ENCODE results near the gene TENM4. TPM values are rescaled to one million over a fixed set of nuclear protein-coding genes. Genes with fewer than 3 reads are reported as not detected.

The TENM4 gene
- polyA plus RNA-seq, 1 donor from 2014 or later: 16.8 TPM

DNA sequence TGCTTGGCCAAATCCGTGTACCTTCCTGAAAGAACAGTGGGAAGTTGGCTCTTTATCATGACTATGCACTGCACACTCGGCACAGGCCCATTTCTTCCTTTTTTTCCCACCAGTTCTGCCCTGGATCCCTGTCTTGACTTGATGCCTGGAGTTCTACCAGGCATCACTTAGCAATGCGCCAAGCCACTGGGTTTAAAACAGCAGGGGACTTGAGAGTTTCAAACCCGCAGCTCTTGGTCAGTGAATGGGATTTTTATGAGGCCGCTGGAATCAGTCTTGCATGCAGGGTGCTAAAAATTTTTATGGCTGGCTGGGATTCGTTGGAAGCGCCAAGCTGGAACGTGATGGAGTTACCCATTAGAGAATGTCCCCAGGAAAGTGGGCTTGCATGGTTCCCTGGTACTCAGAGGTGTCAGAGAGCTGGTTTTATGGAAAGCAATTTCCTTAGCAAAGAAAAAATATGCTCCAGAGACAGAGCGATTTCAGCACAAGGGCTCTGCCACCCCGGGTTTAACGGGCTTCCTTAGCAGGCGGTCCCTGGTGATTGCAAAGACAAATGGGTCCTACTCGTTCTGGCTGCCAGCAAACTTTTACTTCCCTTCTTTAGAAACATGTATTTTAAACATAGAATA is 432.9 kb downstream of the TENM4 start:
- H3K27me3 ChIP-seq (ENCODE audit: insufficient read depth, low read depth, low read length): no peaks in the 10 kb centered on the region
- no peaks in the 10 kb centered on the region for H4K20me1 ChIP-seq (ENCODE audit: insufficient read depth)
- no peaks in the 10 kb centered on the region for H3K9me2 ChIP-seq (ENCODE audit: insufficient read depth, low read length)
- H3F3A ChIP-seq (ENCODE audit: insufficient read depth, low read length, poor library complexity, severe bottlenecking): no peaks in the 10 kb centered on the region
- TF ChIP-seq CTCF (IDR thresholded peaks at IDR 0.05; ENCODE audit: poor library complexity, severe bottlenecking) (no peak), TAF1 (IDR thresholded peaks at IDR 0.05; ENCODE audit: low read depth) (no peak), RAD21 (conservative IDR thresholded peaks at IDR 0.05) (no peak), REST (IDR thresholded peaks at IDR 0.05; ENCODE audit: borderline replicate concordance) (no peak), MXI1 (conservative IDR thresholded peaks at IDR 0.05; ENCODE audit: poor library complexity, severe bottlenecking) (no peak)
- no peak overlapping the region for H3K4me2 ChIP-seq (ENCODE audit: low read length)
- H3K27ac ChIP-seq (ENCODE audit: low read length): no peak overlapping the region
- H2AFZ ChIP-seq (ENCODE audit: low read depth, low read length): no peak overlapping the region
- no peaks in the 10 kb centered on the region for H3K9me3 ChIP-seq (ENCODE audit: low read length)
- H3K4me3 ChIP-seq (ENCODE audit: low read length): no peak overlapping the region
- no peaks in the 10 kb centered on the region for H3K36me3 ChIP-seq (ENCODE audit: insufficient read depth, low read length)
- H3K9ac ChIP-seq (ENCODE audit: low read length): no peak overlapping the region
- peaks cover 4% of the 10 kb centered on the region for H3K79me2 ChIP-seq (replicated peaks; ENCODE audit: insufficient read depth, low read length)

DNA sequence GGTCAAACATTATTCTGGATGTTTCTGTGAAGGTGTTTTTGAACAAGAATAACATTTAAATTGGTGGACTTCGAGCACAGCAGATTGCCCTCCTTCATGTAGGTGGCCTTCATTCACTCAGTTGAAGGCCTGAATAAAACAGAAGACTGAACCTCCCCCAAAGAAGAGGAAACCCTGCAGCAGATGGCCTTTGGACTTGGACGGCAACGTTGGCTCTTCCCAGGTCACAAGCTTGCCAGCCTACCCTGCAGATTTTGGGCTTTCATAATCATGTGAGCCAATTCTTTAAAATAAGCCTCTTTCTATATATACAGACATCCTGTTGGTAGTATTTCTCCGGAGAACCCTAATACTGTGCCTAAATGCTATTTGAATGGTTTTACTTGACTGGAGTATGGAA is 434.0 kb downstream of the TENM4 start:
- TF ChIP-seq MXI1 (conservative IDR thresholded peaks at IDR 0.05; ENCODE audit: poor library complexity, severe bottlenecking): no peak
- TF ChIP-seq REST (IDR thresholded peaks at IDR 0.05; ENCODE audit: borderline replicate concordance): no peak
- no peak for TF ChIP-seq SMC3 (conservative IDR thresholded peaks at IDR 0.05; ENCODE audit: poor library complexity)
- TF ChIP-seq POLR2AphosphoS5 (IDR thresholded peaks at IDR 0.05): no peak
- TF ChIP-seq EZH2 (IDR thresholded peaks at IDR 0.05; ENCODE audit: borderline replicate concordance, insufficient read depth, low read length, poor library complexity, severe bottlenecking): no peak
- no peak for TF ChIP-seq CTCF (IDR thresholded peaks at IDR 0.05; ENCODE audit: poor library complexity, severe bottlenecking)
- no peak for TF ChIP-seq TAF1 (IDR thresholded peaks at IDR 0.05; ENCODE audit: low read depth)
- no peak for TF ChIP-seq RAD21 (conservative IDR thresholded peaks at IDR 0.05)
- no peak for TF ChIP-seq EP300 (conservative IDR thresholded peaks at IDR 0.05; ENCODE audit: poor library complexity, severe bottlenecking)
- Histone ChIP-seq H3K4me3 (ENCODE audit: low read length) (no peak overlapping the region), H3F3A (ENCODE audit: insufficient read depth, low read length, poor library complexity, severe bottlenecking) (no peaks in the 10 kb centered on the region), H3K36me3 (ENCODE audit: insufficient read depth, low read length) (no peaks in the 10 kb centered on the region), H3K9ac (ENCODE audit: low read length) (no peak overlapping the region), H3K27ac (ENCODE audit: low read length) (no peak overlapping the region), H3K79me2 (replicated peaks; ENCODE audit: insufficient read depth, low read length) (peaks cover 4% of the 10 kb centered on the region), H3K9me2 (ENCODE audit: insufficient read depth, low read length) (no peaks in the 10 kb centered on the region), H3K27me3 (ENCODE audit: insufficient read depth, low read depth, low read length) (no peaks in the 10 kb centered on the region), H4K20me1 (ENCODE audit: insufficient read depth) (no peaks in the 10 kb centered on the region), H3K9me3 (ENCODE audit: low read length) (no peaks in the 10 kb centered on the region), H2AFZ (ENCODE audit: low read depth, low read length) (no peak overlapping the region), H3K4me2 (ENCODE audit: low read length) (no peak overlapping the region)
